Prostate gland (tissue), 2 donors: Measurements from ENCODE around the gene TNFRSF14.

Source experiments
- CTCF ChIP-seq, 4 experiments: fragments of 200-600 bp in 2 of 4; fragments of 450-650 bp in 2 of 4; sonication (generic) in 2 of 4; IDR thresholded peaks; 1 replicate in 3 of 4; 2 replicates in 1 of 4; pipeline ENCODE4 v1.5.1; 2016 to 2019; ENCODE audit warnings: antibody characterized with exemption in 4 of 4, mild to moderate bottlenecking in 2 of 4, moderate library complexity in 2 of 4
- POLR2A ChIP-seq: fragments of 450-650 bp; IDR thresholded peaks from one replicate; pipeline ENCODE4 v1.6.1; 2016; ENCODE audit warnings: antibody characterized with exemption, mild to moderate bottlenecking
- POLR2AphosphoS5 ChIP-seq: sonication (generic); formaldehyde crosslinking; IDR thresholded peaks from one replicate; pipeline ENCODE4 v1.6.1; 2017; ENCODE audit warnings: antibody characterized with exemption

- no peak for TF ChIP-seq CTCF (IDR thresholded peaks at IDR 0.05)
- no peak for TF ChIP-seq POLR2AphosphoS5
- TF ChIP-seq POLR2A = no peak
Observed at GRCh38 chr1:2594641-2595131, 38.5 kb downstream of the TNFRSF14 start.
